Kidney glomerular epithelial cell (primary cell): ENCODE data around the gene TSEN54.

ENCODE experiments used
- DNase-seq: peaks from one replicate; lab custom pipeline; 2025; lab: John Stamatoyannopoulos, UW

Gene TSEN54

DNA sequence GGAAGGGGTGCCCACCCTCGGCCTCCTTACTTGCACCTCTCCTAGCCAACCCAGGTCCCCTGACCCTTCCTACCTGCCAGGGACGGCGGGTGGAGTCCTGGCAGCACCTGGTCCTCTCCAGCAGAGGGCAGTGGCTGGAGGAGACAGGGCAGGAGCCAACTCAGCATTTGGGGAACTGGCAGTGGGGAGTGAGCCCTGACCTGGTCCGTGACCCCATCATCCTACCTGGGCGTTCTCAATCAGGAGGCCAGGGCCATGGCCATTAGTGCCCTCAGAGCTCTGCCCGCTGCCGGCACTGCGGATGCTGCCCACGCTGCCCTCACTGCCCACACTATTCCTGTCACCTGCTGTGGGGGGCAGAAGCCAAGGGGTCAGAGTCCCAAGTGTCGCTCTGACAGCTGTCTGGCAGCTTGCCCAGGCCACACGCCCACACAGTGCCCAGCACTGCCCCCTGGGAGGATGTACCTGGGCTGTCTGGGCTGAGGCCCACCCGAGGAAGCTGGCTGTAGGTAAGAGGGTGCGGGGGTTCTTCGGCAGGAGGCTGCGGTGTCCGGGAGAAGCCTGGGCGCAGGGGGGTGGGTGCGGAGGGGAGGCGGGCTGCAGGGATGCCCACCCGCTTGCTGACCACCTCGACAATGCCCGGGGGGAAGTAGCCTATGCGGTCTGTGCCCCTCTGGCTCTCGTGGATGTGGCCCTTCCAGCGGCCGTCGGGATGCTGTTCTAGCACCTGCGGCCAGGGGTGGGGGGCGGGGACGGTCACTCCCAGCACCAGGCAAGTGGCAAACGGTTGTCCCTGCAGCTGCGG is 11.8 kb upstream of the TSEN54 start:
- no peak for DNase-seq

DNA sequence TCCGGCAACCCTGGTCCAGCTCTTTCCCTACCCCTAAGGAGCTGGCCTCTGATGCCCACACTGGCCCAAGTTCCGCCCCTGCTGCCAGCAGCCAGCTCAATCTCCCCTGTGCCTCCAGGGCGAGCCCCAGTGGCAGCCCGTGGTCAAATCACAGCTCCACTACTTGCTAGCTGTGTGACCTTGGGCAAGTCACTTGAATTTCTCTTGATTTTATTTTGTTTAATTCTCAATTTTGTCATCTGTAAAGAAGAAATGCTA is 11.2 kb upstream of the TSEN54 start:
- no peak for DNase-seq

DNA sequence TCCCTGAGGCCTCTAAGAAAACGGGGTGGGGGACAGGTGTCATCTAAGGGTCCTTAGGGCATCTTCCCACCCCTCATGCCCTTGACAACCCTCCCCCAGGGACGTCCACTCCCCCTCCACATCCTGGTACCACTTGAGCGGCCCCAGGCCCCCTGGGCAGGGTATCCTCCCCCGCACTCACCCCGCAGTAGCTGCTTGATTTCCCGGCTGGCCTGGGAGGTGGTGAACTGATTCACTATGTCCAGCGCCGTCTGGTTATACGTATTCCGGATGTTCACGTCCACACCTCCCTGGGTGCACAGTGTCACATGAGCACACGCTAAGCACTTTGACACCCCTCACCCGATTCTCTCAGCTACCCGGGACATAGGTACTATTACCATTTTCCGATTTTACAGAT is 10.7 kb upstream of the TSEN54 start:
- DNase-seq: no peak

DNA sequence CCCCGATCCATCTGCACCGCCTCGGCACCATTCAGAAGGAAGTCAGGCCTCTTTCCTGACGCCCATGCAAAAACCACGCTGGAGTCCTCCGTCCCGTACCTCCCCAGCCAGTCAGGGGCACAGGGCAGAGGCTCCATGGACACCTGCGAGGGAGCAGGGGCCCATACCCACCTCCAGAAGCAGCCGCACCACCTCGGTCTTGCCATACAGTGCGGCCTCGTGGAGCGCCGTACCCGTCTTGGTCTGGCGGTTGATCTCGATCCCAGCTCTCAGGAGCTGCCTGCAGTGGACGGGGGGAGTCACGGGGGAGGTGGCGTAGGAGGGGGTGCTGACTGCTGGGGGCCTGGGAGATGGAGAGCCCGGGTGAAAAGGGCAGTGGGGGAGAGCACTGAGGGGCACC is 10.2 kb upstream of the TSEN54 start:
- no peak for DNase-seq

DNA sequence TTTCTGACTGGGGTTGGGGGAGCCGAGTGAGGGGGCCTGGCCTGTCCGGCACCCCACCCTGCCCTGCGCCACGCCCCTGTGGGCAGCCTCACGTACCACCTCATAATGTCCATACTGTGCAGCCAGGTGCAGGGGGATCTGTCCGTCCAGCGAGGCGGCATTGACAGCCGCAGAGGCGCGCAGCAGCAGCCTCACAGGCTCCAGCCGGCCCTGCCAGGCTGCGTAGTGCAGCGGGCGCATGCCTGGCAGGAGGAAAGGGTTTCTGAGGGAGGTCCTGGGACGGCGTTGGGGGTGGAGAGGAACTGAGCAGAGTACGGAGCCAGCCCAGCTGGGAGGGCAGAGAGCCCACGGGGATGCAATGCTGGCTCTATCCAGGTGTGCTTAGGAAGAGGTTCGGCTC is 9.4 kb upstream of the TSEN54 start:
- no peak for DNase-seq

DNA sequence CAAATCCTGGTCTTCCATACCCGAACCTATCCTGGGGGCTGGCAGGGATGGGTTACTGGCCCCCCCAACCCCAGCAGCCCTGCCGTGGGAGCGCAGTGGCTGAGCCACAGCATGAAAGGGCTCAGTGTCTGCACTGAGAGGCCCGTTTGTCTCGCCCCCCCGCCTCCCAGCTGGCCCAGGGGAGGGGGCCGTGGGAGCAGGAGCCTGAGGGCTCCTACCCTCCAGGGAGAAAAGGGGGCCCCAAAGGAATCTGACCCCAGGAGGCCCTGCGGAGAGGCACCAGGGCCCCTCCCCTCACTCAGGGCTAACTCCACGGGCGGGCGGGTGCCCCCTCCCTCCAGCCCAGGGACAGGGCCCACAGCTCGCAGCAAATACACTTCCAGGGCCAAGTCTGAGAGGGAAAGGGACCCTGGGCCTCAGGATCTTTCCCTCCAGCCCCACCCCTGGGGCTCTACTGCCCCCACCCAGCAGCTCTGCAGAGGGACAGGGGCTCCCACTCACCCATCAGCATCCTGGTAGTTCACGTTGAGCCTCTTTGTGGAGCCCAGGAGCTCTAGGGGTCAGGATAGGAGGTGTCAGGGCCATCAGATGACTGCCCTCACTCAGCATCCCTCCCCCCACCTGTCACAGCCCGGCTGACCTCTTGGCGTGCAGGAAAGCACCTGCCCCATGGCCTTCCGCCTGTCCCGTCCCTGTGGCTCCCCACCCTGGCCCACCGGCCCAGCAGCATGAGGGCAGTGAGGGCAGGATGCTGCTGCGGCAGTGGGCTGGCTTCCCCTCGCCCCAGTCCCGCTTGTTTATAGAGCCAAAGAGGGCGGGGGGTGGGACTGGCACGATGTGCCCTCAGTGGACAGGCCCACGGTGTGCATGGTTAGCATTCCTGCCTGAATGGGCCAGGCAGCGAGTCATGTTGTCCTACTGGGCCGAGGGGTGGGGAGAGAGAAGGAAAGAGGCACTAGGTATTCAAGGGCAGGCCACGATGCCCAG is 8.3 kb upstream of the TSEN54 start:
- DNase-seq: no peak

DNA sequence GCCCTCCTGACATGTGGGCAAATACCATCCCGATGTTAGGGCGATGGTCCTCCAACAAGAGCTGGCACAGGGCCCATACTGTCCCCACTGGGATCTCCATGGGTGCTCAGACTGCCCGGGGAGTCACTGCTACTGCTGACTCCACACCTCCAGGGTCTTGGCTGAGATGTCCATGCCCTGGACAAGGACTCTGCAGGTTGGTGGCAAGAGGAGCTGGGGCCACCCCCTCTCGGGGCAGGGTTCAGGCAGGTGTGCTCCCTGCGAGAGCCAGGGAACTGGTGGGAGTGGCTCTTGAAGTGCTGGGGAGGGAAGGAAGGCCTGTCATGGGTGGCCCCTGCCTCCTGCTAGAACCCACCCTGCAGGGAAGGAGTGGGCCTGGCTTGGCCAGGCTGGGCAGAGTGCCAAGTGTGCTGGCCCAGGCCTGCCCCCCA is 7.4 kb upstream of the TSEN54 start:
- no peak for DNase-seq

DNA sequence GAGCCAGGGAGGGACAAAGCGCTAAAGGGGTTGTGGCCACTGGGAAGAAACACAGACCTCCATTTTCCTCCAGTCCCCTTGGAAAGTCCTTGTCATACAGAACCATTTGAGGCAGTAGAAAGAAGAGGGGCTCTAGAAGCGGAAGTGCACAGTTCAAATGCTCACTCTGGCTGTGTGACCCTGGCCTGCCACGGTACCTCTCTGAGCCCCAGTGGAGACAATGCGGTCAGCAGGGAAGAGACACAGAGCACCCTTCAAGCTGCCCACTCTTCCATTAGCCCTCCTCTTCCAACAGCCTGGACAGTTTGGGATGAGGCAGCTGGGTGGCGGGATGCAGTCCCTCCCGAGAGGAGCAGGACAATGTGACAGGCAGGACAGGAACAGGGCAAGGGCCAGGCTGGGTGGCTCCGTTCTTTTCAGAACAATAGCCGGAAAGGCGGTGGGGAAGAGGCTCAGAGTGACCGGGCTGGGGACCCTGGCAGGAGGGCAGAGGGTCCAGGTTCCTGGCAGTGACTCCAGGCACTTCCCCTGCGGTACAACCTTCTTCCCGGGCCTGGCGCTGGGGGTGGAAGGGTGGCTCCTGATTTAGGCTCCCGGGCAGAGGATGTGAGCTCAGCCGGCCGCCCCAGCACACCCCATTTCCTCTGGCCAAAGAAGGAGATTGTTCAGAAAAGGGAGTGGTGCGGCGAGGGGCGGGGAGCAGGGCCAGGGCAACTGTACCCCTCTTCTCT is 6.6 kb upstream of the TSEN54 start:
- no peak for DNase-seq

DNA sequence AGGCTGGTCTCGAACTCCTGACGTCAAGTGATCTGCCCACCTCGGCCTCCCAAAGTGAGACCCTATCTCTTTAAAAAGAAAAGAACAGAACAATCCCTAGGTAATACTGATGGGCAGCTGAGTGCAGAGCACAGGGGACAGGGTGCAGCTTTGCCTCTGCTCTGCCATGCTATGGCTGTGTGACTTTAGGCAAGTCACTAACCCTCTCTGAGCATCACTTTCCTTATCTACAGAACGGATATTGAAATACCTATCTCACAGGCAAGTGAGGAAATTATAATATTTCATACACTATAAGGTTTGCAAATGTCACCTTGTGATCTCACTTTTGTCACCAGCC is 5.1 kb upstream of the TSEN54 start:
- no peak for DNase-seq

DNA sequence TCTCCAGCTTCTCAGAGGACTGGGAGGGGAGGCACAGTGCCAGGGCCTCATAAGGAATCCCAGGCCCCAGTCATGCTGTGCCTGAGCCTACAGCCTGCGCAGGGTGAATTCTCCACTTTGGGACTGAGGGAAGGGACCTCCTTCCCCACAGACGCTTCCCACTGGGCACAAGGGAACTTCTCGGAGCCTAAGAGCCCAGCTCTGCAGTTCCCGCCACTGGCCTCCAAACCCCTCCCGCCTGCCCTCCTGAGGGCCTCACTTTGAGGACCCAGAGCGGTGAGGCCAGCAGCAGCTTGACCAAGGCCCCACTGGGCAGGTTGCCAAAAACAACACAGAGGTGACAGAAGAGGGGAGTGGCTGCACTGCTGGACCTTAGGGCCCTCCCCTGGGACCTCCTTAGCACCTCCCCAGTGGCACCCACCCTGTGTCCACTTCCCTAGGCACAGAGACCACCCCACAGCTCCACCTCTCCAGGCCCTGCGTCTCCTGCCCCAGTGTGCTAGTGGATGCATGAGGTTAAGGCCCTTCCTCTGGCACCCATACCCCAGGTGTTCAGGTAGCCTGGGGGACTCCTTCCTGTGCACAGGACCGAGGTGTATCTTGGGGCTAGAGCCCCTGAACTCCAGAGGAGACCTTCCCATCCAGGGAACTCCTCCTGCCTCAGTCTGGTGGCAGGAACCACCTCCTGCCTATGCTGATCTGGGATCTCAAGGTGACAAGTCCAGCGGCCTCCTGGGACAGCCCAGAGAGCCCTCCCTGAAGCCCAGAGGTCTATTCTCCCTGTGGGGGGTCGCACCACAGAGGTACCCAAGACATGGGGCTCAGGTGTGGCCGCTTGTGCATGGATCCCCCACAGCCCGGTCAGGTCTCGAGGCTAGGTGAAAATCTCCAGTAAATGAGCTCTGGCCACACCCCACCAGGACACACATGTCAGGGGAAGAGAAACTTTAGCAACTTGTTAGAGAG is 4.4 kb upstream of the TSEN54 start:
- no peak for DNase-seq

DNA sequence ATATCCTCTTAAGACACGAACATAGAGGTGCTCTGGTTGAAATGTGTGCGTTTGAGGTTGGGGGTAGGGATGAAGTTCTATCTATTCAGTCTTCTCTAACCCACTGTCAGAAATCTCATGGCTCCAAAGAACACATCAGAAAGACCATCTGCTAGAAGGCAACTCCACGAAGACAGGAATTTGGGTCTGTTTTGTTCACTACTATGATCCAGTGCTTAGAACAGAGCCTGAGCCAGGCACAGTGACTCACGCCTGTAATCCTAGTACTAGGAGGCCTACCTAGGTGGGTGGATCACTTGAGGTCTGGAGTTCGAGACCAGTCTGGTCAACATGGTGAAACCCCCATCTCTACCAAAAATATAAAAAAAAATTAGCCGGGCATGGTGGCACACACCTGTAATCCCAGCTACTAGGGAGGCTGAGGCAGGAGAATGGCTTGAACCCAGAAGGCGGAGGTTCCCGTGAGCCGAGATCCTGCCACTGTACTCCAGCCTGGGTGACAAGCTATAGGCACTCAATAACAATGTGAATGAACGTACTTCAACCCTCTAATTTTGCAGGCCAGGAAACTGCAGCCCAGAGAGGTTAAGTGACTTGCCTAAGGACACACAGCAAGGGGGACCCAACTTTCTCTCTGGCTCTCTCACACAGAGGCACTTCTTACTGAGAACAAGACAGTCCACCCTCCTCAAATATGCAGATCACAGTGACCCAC is 3.2 kb upstream of the TSEN54 start:
- DNase-seq: no peak

DNA sequence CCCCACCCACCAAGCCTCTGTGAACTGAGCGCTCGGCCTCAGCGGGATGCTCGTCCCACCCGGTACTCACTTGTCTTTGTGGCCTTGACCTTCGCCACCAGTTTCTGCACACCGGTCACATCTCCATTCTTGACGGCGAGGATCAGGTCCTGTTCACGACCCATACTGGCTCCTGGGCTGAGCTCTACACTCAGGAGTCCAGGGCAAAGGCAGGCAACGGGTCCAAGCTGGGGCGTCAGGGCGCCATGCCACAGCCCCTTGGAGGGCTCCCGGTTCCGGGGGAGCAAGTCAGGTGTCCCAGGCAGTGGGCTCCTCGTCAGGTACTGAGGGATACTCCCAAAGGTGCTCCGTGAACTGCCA is 2.7 kb upstream of the TSEN54 start:
- DNase-seq: no peak

DNA sequence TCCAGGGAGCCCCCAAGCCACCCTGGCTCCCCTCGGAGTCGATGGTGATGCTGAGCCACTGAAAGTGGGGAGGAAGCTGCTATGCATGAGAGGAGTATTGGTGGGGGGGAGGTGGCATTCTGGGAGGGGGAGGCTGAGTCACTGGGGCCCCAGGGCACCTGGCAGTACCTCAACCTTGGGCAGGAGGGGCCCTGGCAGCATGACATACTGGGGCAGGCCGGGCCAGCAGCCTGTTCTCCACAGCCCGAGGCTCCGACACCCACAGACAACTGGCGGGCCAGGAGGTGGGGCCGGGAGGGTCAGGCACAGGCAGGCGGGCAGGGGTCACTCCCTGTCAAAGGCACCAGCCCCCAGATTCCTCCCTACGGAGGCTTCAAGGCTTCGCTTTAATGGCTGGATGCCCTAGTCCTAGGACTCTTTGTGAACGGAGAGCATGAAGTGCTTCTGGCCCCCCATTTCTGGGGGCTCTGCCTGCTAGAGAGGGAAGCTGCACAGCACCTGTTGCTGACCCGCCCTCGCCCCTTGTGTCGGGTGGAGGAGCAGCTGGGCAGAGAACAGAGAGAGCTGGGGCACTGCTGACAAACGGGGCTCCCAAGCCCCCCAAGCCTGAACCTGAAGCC is 1.9 kb upstream of the TSEN54 start:
- DNase-seq: no peak

DNA sequence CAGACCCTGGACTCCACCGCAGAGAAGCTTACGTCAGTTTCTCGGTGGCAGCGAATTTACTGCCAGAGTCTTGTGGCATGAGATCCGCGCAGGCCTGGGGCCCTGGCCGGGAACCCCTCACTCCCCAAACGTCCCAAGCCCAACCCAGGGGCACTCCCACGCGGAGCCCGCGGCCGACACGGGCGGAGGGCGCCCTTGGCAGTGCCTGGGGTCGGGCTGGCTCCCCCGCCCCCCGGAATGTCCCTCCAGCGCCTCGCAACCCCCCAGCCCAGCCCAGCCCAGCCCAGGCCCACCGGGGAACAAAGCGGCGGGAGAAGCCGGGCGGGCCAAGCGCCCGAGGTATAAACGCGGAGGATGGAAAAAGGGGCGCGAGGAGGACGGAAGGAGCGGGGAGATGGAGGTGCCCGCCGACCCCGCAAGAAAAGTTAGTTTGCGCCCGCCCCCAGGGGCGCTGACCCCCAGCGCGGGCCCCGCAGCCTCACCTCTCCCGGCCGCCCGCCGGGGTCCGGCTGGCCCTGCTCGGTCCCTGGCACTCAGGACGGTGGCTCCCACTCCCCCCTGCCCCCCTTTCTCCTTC is 1.3 kb upstream of the TSEN54 start:
- no peak for DNase-seq

DNA sequence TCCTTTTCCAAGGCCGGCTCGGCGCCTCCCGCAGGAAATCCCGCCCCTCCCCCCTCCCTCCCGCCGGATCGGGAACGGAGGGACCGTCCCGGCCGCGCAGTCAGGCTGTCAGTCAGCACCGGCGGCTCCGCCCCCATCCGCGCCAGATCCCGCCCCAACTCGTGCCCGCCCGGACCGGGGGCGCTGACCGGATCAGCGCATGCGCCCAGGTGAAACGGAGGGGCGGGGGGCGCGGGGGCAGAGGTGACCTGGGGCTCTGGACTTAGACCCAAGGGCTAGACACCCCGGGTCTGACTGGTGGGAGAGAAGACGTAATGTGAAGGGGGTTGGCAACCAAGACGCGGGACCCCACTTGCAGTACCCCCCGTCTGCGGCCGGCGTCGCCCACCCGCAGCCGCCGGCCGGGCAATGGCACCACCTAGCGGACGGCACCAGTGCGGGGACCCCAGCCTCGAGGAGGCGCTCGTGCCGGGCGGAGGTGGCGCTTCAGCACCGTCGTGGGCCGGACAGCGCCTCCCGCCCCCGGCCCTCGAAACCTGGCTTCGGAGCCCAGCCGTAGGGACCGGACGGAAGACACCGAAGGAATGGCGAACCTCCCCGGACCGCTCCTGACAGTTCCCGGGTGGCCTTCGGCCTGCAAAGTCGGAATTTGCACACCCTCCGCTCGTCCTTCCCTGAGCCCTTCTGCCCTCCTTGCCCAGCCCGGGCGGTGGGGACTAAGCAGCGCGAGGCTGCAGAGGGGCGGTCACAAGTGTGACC is 653 bp upstream of the TSEN54 start, which contains the start of gene CASKIN2:
TSS of gene CASKIN2 (minus strand) at position 42 of the 759 bp plus-strand sequence. CDS start 1,733 bp downstream, outside the sequence.
- peak; percentile 89 for DNase-seq

DNA sequence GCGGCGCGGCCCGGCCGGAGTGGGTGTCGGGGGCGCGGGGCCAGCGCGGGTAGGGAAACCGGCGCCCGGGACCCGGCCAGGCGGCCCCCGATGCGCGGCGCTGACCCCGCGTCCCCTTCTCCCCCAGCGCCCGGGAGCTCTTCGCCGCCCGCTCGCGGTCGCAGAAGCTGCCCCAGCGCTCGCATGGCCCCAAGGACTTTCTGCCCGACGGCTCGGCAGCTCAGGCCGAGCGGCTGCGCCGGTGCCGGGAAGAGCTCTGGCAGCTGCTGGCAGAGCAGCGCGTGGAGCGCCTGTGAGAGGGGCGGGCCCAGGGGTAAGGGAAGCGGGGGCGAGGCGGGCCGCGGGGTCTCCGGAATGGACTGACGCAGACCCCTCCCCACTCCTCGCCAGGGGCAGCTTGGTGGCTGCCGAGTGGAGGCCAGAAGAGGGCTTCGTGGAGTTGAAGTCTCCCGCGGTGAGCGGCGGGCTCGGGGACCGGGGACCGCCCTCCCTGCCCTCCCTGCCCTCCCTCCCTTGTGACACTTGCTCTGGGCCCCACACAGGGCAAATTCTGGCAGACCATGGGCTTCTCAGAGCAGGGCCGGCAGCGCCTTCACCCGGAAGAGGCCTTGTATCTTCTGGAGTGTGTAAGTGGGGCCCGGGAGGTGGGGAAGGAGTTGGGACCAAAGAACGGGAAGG is 430 bp downstream of the TSEN54 start:
- DNase-seq: no peak

DNA sequence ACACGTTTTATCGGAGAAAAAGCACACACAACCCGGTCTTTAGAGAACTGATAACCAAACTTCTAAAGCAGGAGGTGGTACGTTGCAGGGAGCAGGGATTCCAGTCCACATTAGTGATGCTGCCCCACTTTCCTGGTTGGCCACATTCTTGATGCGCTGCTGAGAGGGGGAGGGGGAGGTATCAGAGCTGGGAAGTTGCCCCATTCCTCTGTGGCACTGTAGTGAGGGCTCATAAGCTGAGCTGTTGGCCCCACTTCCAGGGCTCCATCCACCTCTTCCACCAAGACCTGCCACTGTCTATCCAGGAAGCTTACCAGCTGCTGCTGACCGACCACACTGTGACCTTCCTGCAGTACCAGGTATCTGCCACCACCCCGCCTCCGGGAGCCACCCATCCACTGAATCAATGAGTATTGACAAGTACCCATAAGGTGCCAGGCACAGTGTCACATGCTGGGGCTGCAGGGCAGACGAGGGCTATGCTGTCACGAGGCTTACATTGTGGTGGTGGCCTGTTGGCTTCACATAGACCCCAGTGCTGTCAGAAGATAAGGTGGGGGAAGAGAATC is 1.1 kb downstream of the TSEN54 start:
- DNase-seq: no peak

DNA sequence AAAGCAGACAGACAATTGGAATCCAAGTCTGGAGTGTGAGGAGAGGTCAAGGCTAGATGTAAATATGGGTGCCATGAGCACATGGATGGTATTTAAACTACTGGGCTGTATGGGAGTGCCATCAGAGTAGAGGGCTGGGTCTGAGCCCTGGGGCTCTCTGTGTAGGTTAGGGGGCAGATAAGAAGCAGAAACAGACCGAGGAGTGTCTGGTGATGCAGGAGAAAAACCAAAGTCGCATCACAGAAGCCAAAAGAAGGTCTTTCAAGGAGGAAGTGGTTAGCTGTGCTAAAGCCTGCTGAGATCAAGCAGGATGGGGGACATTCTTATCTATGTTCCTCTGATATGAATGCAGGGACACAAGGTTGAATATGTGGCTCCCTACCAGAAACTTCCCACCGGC is 1.9 kb downstream of the TSEN54 start:
- no peak for DNase-seq
